Common myeloid progenitor, CD34-positive (primary cell): Measurements from ENCODE around the gene CKAP5.
"Not testable (repeated sequence)": the region's sequence is repeated elsewhere in the genome, so short reads cannot be mapped to it uniquely, and the experiment has no call there.

ENCODE experiments used
- CTCF ChIA-PET: fragments of 350-600 bp; sonication (Branson Sonifier 250); formaldehyde crosslinking; loops from one replicate; lab custom pipeline; 2021; ENCODE audit warnings: antibody characterized with exemption; lab: Charles Lee
- POLR2A ChIA-PET: fragments of 350-600 bp; sonication (Branson Sonifier 250); formaldehyde crosslinking; loops from one replicate; lab custom pipeline; 2021; ENCODE audit warnings: antibody characterized with exemption; lab: Charles Lee
- DNase-seq, 3 donors: peaks; one replicate each; pipeline versions ENCODE4 v3.0.0 to v3.0.0-alpha.2; 2013
- H3K27ac ChIP-seq, 2 experiments: 1 replicate in 1 of 2; 2 replicates in 1 of 2; pipeline ENCODE4 v1.7.0; 2013; ENCODE audit warnings: inconsistent platforms in 2 of 2, low read length in 2 of 2, mild to moderate bottlenecking in 2 of 2, low read depth in 1 of 2, moderate library complexity in 1 of 2; ENCODE audit not compliant: severe bottlenecking in 2 of 2, insufficient read depth in 1 of 2, poor library complexity in 1 of 2
- H3K27me3 ChIP-seq, 5 experiments: replicated peaks in 2 of 5; 1 replicate in 3 of 5; 2 replicates in 2 of 5; pipeline versions ENCODE4 v1.6.1 to v1.7.0; 2013; ENCODE audit warnings: low read length in 4 of 5, mild to moderate bottlenecking in 2 of 5, moderate library complexity in 2 of 5, inconsistent platforms in 1 of 5; ENCODE audit not compliant: insufficient read depth in 5 of 5, control insufficient read depth in 4 of 5
- H3K36me3 ChIP-seq, 4 experiments: 1 replicate in 2 of 4; 2 replicates in 2 of 4; pipeline versions ENCODE4 v1.6.1 to v1.7.0; 2013; ENCODE audit warnings: low read length in 3 of 4, control low read depth in 1 of 4, mild to moderate bottlenecking in 1 of 4; ENCODE audit not compliant: control insufficient read depth in 4 of 4, insufficient read depth in 4 of 4
- H3K4me1 ChIP-seq, 4 experiments: 1 replicate in 3 of 4; 2 replicates in 1 of 4; pipeline versions ENCODE4 v1.6.1 to v1.7.1; 2013; ENCODE audit warnings: low read length in 3 of 4, mild to moderate bottlenecking in 3 of 4, control low read depth in 1 of 4, inconsistent platforms in 1 of 4, moderate library complexity in 1 of 4; ENCODE audit not compliant: control insufficient read depth in 4 of 4, insufficient read depth in 4 of 4; ENCODE audit errors: control extremely low read depth in 1 of 4
- H3K4me3 ChIP-seq, 7 experiments: 1 replicate in 4 of 7; 2 replicates in 3 of 7; pipeline versions ENCODE4 v1.5.1 to v1.7.0; 2013; ENCODE audit warnings: mild to moderate bottlenecking in 7 of 7, low read length in 6 of 7, moderate library complexity in 6 of 7, inconsistent platforms in 2 of 7, low read depth in 2 of 7, control low read depth in 1 of 7; ENCODE audit not compliant: insufficient read depth in 4 of 7, control insufficient read depth in 1 of 7; ENCODE audit errors: extremely low read depth in 1 of 7
- H3K9me3 ChIP-seq, 5 experiments: 1 replicate in 4 of 5; 2 replicates in 1 of 5; pipeline versions ENCODE4 v1.6.1 to v1.7.1; 2013; ENCODE audit warnings: low read length in 4 of 5, mild to moderate bottlenecking in 2 of 5, inconsistent platforms in 1 of 5, low read depth in 1 of 5, moderate library complexity in 1 of 5; ENCODE audit not compliant: control insufficient read depth in 4 of 5, insufficient read depth in 2 of 5; ENCODE audit errors: control extremely low read depth in 1 of 5
- WGBS: methylation state at CpG from one replicate; pipeline ENCODE4 v1.1.5; 2013; ENCODE audit not compliant: insufficient coverage; 5-methylcytosine and 5-hydroxymethylcytosine counted together

The CKAP5 gene

GRCh38 chr11:46827995-46828394 is 18.1 kb downstream of the CKAP5 start:
- no CpG with 5 or more reads among the region's 1 CpG for WGBS

GRCh38 chr11:46826310-46827044 is 19.6 kb downstream of the CKAP5 start:
- ChIA-PET POLR2A (interaction anchor here (0.6 kb wide), 1 partner anchor 15 kb away, joined by 3 read pairs; no protein-coding TSS in a partner anchor), CTCF (interaction anchor here (0.6 to 1.7 kb wide), 6 partner anchors 12 to 326 kb away, joined by 3 to 9 read pairs (median 4); partner anchors contain the start of gene ATG13)
- Histone ChIP-seq H3K27ac (peak overlapping the region in 1 of 2 experiments; percentile 47), H3K4me3 (peak overlapping the region; percentile 59 to 95 (median 88)), H3K4me1 (peaks cover 4 to 19% (median 13%) of the 10 kb centered on the region in 4 experiments), H3K27me3 (no peaks in the 10 kb centered on the region), H3K36me3 (peaks cover 0 to 2% (median under 1%) of the 10 kb centered on the region in 4 experiments), H3K9me3 (no peaks in the 10 kb centered on the region)
- peak; percentile 65 to 85 (median 77) for DNase-seq
- WGBS: under 1% methylated on average over 27 of the region's 32 CpGs

More at GRCh38 chr11:46827995-46828394, 18.1 kb downstream of the CKAP5 start:
- ChIA-PET POLR2A (no interaction called here), CTCF (interaction anchor here (0.7 kb wide), 1 partner anchor 11 kb away, joined by 3 read pairs; no protein-coding TSS in a partner anchor)
- DNase-seq: no peak
- Histone ChIP-seq H3K4me1 (peaks cover 4 to 20% (median 13%) of the 10 kb centered on the region in 4 experiments), H3K27ac (no peak overlapping the region), H3K4me3 (no peak overlapping the region), H3K9me3 (no peaks in the 10 kb centered on the region), H3K36me3 (peaks cover 0 to 3% (median 1%) of the 10 kb centered on the region in 4 experiments), H3K27me3 (no peaks in the 10 kb centered on the region)

GRCh38 chr11:46808799-46809431 is 37.2 kb downstream of the CKAP5 start:
- H3K36me3 ChIP-seq: peaks cover 9 to 48% (median 28%) of the 10 kb centered on the region in 4 experiments
- no peaks in the 10 kb centered on the region for H3K9me3 ChIP-seq
- no peaks in the 10 kb centered on the region for H3K4me1 ChIP-seq
- POLR2A ChIA-PET: interaction anchor here (0.7 kb wide), 1 partner anchor 15 kb away, joined by 3 read pairs; no protein-coding TSS in a partner anchor
- H3K27me3 ChIP-seq: no peaks in the 10 kb centered on the region
- WGBS: no CpG with 5 or more reads among the region's 3 CpGs
- DNase-seq: peak; percentile 44 to 69 (median 66)
- H3K4me3 ChIP-seq: no peak overlapping the region
- H3K27ac ChIP-seq: no peak overlapping the region
- CTCF ChIA-PET: interaction anchor here (0.6 to 1.4 kb wide), 7 partner anchors 10 to 949 kb away, joined by 3 to 5 read pairs (median 3); no protein-coding TSS in a partner anchor

- ChIA-PET CTCF (interaction anchor here (0.6 to 1.4 kb wide), 3 partner anchors 12 to 881 kb away, joined by 3 read pairs; no protein-coding TSS in a partner anchor), POLR2A (no interaction called here)
- H3K4me3 ChIP-seq: no peak overlapping the region
- H3K27me3 ChIP-seq: no peaks in the 10 kb centered on the region
- DNase-seq: peak; percentile 7 to 32 (median 18)
- peaks cover 15 to 63% (median 31%) of the 10 kb centered on the region in 4 experiments for H3K36me3 ChIP-seq
- no peaks in the 10 kb centered on the region for H3K4me1 ChIP-seq
- 87% methylated on average over 5 of the region's 7 CpGs for WGBS
- H3K27ac ChIP-seq: no peak overlapping the region
- H3K9me3 ChIP-seq: no peaks in the 10 kb centered on the region
These were observed 44.2 kb downstream of the CKAP5 start for GRCh38 chr11:46801694-46802470.

- ChIA-PET CTCF (no interaction called here), POLR2A (no interaction called here)
- no CpG with 5 or more reads among the region's 1 CpG for WGBS
- no peaks in the 10 kb centered on the region for H3K9me3 ChIP-seq
- H3K36me3 ChIP-seq: peaks cover 17 to 64% (median 36%) of the 10 kb centered on the region in 4 experiments
- DNase-seq: no peak
- no peaks in the 10 kb centered on the region for H3K27me3 ChIP-seq
- no peak overlapping the region for H3K4me3 ChIP-seq
- H3K27ac ChIP-seq: no peak overlapping the region
- H3K4me1 ChIP-seq: no peaks in the 10 kb centered on the region
These were observed 45.9 kb downstream of the CKAP5 start for GRCh38 chr11:46800177-46800576.

GRCh38 chr11:46799725-46800124 is 46.4 kb downstream of the CKAP5 start:
- H3K36me3 ChIP-seq: peaks cover 17 to 67% (median 39%) of the 10 kb centered on the region in 4 experiments
- WGBS: 100% methylated on average over 1 of the region's 2 CpGs
- CTCF ChIA-PET, H3K9me3 ChIP-seq, H3K4me1 ChIP-seq, H3K4me3 ChIP-seq, H3K27me3 ChIP-seq, DNase-seq, H3K27ac ChIP-seq, POLR2A ChIA-PET: not testable (repeated sequence)
